Fibroblast of pulmonary artery (primary cell): ENCODE data around the gene INCA1.
A peak's percentile ranks its signal among the peaks of the same experiment; 100 is the strongest.

Experiments used
- DNase-seq: peaks from one replicate; pipeline ENCODE4 v3.0.0-alpha.2; 2010; ENCODE audit warnings: low read depth
- H3K4me3 ChIP-seq: replicated peaks from 2 replicates; pipeline ENCODE4 v1.5.1; 2011; ENCODE audit warnings: low read depth, mild to moderate bottlenecking, control low read depth, low read length, moderate library complexity
- CTCF ChIP-seq: IDR thresholded peaks from 2 replicates; pipeline ENCODE4 v1.5.1; 2011; ENCODE audit warnings: mild to moderate bottlenecking, control low read depth, low read length, inconsistent platforms; ENCODE audit errors: missing control alignments

Gene INCA1

GRCh38 chr17:4945176-4945943 lies 52.0 kb downstream of the INCA1 start:
- peak; percentile 90 for DNase-seq
- peak overlapping the region; percentile 95 for H3K4me3 ChIP-seq
- no peak for TF ChIP-seq CTCF

GRCh38 chr17:4944554-4945175 lies 52.7 kb downstream of the INCA1 start:
- H3K4me3 ChIP-seq = peak overlapping the region; percentile 21
- no peak for TF ChIP-seq CTCF
- no peak for DNase-seq

- no peak for TF ChIP-seq CTCF
- DNase-seq = no peak
- H3K4me3 ChIP-seq = no peak overlapping the region
Measured at GRCh38 chr17:4944163-4944553, 53.2 kb downstream of the INCA1 start.

GRCh38 chr17:4942760-4943508 lies 54.4 kb downstream of the INCA1 start:
- H3K4me3 ChIP-seq = no peak overlapping the region
- DNase-seq = no peak
- no peak for TF ChIP-seq CTCF

GRCh38 chr17:4941319-4941610 lies 56.1 kb downstream of the INCA1 start:
- no peak for DNase-seq
- peak overlapping the region; percentile 88 for H3K4me3 ChIP-seq
- no peak for TF ChIP-seq CTCF

DNA sequence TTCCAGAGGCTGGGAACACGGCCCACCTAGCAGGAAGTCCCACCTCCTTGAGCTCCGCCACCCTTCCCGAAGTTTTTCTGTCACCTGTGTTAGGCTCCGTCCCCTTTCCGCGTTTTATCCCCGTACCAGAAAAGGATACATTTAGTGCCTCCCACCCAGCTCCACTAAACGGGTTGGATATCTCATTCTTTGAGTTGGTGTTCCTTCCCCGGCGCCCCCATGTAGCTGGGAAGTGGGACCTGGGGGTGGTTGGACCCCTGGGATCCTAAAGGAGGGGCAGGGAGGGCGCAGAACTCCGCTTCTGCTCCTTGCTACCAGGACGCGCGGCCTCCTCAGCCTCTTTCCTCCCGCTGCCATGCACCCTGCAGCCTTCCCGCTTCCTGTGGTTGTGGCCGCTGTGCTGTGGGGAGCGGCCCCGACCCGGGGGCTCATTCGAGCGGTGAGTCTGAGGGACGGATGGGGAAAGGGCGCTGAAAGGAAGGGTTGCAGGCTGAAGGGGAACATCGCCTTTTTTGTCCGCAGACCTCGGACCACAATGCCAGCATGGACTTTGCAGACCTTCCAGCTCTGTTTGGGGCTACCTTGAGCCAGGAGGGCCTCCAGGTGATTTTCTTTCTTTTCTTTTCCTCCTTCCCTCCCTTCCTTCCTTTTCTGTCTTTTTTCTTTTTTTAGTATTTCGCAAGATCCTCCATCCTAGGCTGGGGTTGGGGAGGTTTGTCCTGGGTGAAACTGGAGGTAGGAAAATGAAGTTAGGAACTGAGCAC lies 56.6 kb downstream of the INCA1 start:
- DNase-seq = no peak
- TF ChIP-seq CTCF = no peak
- H3K4me3 ChIP-seq = peak overlapping the region; percentile 88
